Panc1 (cell line): ENCODE data around the gene MYRFL.

Source experiments
- CTCF ChIP-seq: fragments of 450-650 bp; IDR thresholded peaks from 2 replicates; pipeline ENCODE4 v1.5.1; 2017; ENCODE audit warnings: mild to moderate bottlenecking
- POLR2AphosphoS5 ChIP-seq: IDR thresholded peaks from 2 replicates; pipeline ENCODE4 v1.6.1; 2012; ENCODE audit warnings: mild to moderate bottlenecking, low read depth, low read length, moderate library complexity
- REST ChIP-seq, 2 experiments: IDR thresholded peaks; 2 replicates each; pipeline ENCODE4 v1.6.1; 2011 to 2012; ENCODE audit warnings: low read depth in 2 of 2, control low read depth in 1 of 2, low read length in 1 of 2, mild to moderate bottlenecking in 1 of 2, moderate library complexity in 1 of 2; ENCODE audit not compliant: insufficient read depth in 1 of 2
- SIN3A ChIP-seq: IDR thresholded peaks from 2 replicates; pipeline ENCODE4 v1.6.1; 2012; ENCODE audit warnings: low read depth, mild to moderate bottlenecking, low read length, moderate library complexity, borderline replicate concordance; ENCODE audit not compliant: insufficient read depth
- TCF7L2 ChIP-seq: IDR thresholded peaks from 2 replicates; pipeline ENCODE4 v1.6.1; 2011; ENCODE audit warnings: mild to moderate bottlenecking, low read depth, low read length, inconsistent platforms

GRCh38 chr12:69873429-69873828, 48.4 kb downstream of the MYRFL start:
- TF ChIP-seq CTCF (no peak), POLR2AphosphoS5 (no peak), REST (IDR thresholded peaks at IDR 0.05; ENCODE audit: insufficient read depth in 1 of 2, low read depth in 2 of 2, low read length in 1 of 2) (no peak), TCF7L2 (no peak), SIN3A (no peak)
